HEK293 (cell line): ENCODE measurements around the gene RSPH10B.
"Not testable (repeated sequence)": the region's sequence is repeated elsewhere in the genome, so short reads cannot be mapped to it uniquely, and the experiment has no call there.

Experiments used
- CTCF ChIA-PET: fragments of 350-600 bp; formaldehyde crosslinking; extraction: SDS; loops from one replicate; lab custom pipeline; 2021; ENCODE audit warnings: antibody characterized with exemption; lab: Yijun Ruan, JAX
- POLR2A ChIA-PET: fragments of 300-600 bp; formaldehyde crosslinking; extraction: SDS; loops from one replicate; lab custom pipeline; 2020; ENCODE audit warnings: antibody characterized with exemption, inconsistent platforms; lab: Yijun Ruan, JAX
- H3K27ac ChIP-seq: fragments of 200-500 bp; sonication (Bioruptor generic); 2 replicates; pipeline ENCODE4 v1.5.1; 2014; ENCODE audit warnings: low read depth, low read length, control low read depth, inconsistent platforms; ENCODE audit errors: extremely low read depth
- H3K36me3 ChIP-seq, 2 experiments: fragments of 200-500 bp in 1 of 2; sonication (Bioruptor generic) in 1 of 2; 1 replicate in 1 of 2; 2 replicates in 1 of 2; pipeline ENCODE4 v1.5.1; 2014 to 2017; ENCODE audit warnings: inconsistent platforms in 2 of 2, low read length in 2 of 2; ENCODE audit not compliant: control insufficient read depth in 2 of 2, insufficient read depth in 1 of 2
- H3K4me1 ChIP-seq: fragments of 200-500 bp; sonication (Bioruptor generic); 2 replicates; pipeline ENCODE4 v1.5.1; 2014; ENCODE audit warnings: mild to moderate bottlenecking, low read length, inconsistent platforms; ENCODE audit not compliant: control insufficient read depth, insufficient read depth
- H3K4me3 ChIP-seq: 2 replicates; pipeline ENCODE4 v1.5.1; 2011; ENCODE audit warnings: low read depth, mild to moderate bottlenecking, control low read depth, low read length, moderate library complexity
- H3K9me3 ChIP-seq: fragments of 200-500 bp; sonication (Bioruptor generic); 2 replicates; pipeline ENCODE4 v1.5.1; 2014; ENCODE audit warnings: low read depth, low read length, inconsistent platforms; ENCODE audit not compliant: control insufficient read depth, insufficient read depth
- GLI2 ChIP-seq: fragments of 450-650 bp; formaldehyde crosslinking; IDR thresholded peaks from 2 replicates; pipeline ENCODE4; 2017; ENCODE audit warnings: missing biosample characterization, missing genetic modification characterization, low read depth, borderline replicate concordance
- IKZF3 ChIP-seq: fragments of 450-650 bp; IDR thresholded peaks from 2 replicates; pipeline ENCODE4 v1.5.0; 2018; ENCODE audit warnings: missing biosample characterization, mild to moderate bottlenecking, missing genetic modification characterization, moderate library complexity
- MYNN ChIP-seq: fragments of 450-650 bp; formaldehyde crosslinking; IDR thresholded peaks from 2 replicates; pipeline ENCODE4 v1.5.1; 2016; ENCODE audit warnings: missing biosample characterization, missing genetic modification characterization, borderline replicate concordance
- RBAK ChIP-seq: fragments of 450-650 bp; formaldehyde crosslinking; IDR thresholded peaks from 2 replicates; pipeline ENCODE4 v1.5.1; 2016; ENCODE audit warnings: missing biosample characterization, missing genetic modification characterization
- ZNF121 ChIP-seq: fragments of 450-650 bp; formaldehyde crosslinking; IDR thresholded peaks from 2 replicates; pipeline ENCODE4 v1.5.1; 2016; ENCODE audit warnings: missing biosample characterization, missing genetic modification characterization
- ZNF132 ChIP-seq: fragments of 450-650 bp; formaldehyde crosslinking; IDR thresholded peaks from 2 replicates; pipeline ENCODE4 v1.5.1; 2017; ENCODE audit warnings: missing biosample characterization, missing genetic modification characterization, borderline replicate concordance
- ZNF174 ChIP-seq: fragments of 450-650 bp; formaldehyde crosslinking; IDR thresholded peaks from 2 replicates; pipeline ENCODE4 v1.5.0; 2017; ENCODE audit warnings: missing biosample characterization, mild to moderate bottlenecking, missing genetic modification characterization
- ZNF239 ChIP-seq: fragments of 450-650 bp; formaldehyde crosslinking; IDR thresholded peaks from 2 replicates; pipeline ENCODE4 v1.5.1; 2016; ENCODE audit warnings: missing biosample characterization, missing genetic modification characterization
- ZNF362 ChIP-seq: fragments of 450-650 bp; formaldehyde crosslinking; IDR thresholded peaks from 2 replicates; pipeline ENCODE4 v1.5.1; 2016; ENCODE audit warnings: missing biosample characterization, missing genetic modification characterization
- ZNF791 ChIP-seq: fragments of 450-650 bp; formaldehyde crosslinking; IDR thresholded peaks from 2 replicates; pipeline ENCODE4 v1.5.1; 2016; ENCODE audit warnings: missing biosample characterization, missing genetic modification characterization
- ZSCAN16 ChIP-seq: fragments of 450-650 bp; formaldehyde crosslinking; IDR thresholded peaks from 2 replicates; pipeline ENCODE4 v1.5.1; 2016; ENCODE audit warnings: missing biosample characterization, missing genetic modification characterization
- TF ChIP-seq, protein P1 (sequence below): fragments of 450-650 bp; formaldehyde crosslinking; IDR thresholded peaks from 2 replicates; pipeline ENCODE4 v1.5.1; 2016; ENCODE audit warnings: missing biosample characterization, missing genetic modification characterization
- TF ChIP-seq, protein P2 (sequence below): fragments of 450-650 bp; formaldehyde crosslinking; IDR thresholded peaks from 2 replicates; pipeline ENCODE4 v1.5.1; 2016; ENCODE audit warnings: missing biosample characterization, missing genetic modification characterization

RSPH10B gene

DNA sequence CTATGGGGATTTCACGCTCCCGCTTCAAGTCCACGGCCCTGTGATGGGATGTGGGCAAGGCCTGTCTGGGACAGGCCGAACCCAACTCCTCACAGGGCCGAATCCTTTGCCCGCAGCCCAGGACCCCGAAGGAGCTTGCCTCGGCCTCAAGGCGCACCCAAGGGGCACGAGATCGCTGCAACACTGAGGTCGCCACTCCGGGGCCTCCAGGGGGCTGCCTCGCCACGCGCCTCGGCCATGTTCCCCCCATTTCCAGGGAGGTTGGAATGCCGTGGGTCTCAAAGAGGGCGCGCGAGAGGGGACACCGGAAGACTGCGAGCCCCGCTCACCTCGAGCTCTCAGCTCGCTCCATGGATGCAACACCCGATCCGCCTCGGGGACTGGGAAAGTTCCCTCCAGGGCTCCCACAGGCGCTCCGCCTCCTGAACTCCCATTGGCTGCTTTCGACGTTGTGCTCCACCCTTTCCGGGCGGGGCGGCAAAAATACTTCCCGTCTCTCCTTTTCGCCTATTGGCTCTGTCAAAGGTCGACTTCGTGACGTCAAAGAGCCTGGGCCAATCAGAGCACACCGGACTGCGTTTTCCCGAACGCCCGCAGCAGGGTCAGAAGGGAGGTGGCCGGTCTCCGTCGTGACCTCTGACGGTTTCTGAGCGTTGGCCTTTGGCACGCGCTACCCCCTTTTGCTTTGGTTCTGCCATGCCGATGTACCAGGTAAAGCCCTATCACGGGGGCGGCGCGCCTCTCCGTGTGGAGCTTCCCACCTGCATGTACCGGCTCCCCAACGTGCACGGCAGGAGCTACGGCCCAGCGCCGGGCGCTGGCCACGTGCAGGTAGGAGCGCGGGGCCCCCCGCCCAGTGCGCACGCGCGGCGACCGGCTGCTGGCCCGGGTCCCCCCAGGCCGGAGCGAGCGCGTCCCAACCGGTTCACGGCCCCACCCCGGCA lies 38.5 kb upstream of the RSPH10B start, which contains the start of the genes AIMP2 and PMS2 (continued):
- TF ChIP-seq, protein P1, sequence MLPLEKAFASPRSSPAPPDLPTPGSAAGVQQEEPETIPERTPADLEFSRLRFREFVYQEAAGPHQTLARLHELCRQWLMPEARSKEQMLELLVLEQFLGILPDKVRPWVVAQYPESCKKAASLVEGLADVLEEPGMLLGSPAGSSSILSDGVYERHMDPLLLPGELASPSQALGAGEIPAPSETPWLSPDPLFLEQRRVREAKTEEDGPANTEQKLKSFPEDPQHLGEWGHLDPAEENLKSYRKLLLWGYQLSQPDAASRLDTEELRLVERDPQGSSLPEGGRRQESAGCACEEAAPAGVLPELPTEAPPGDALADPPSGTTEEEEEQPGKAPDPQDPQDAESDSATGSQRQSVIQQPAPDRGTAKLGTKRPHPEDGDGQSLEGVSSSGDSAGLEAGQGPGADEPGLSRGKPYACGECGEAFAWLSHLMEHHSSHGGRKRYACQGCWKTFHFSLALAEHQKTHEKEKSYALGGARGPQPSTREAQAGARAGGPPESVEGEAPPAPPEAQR (tag by site-specific recombination): no peak

GRCh38 chr7:6007835-6008590 lies 37.5 kb upstream of the RSPH10B start:
- peak overlapping the region; percentile 69 for H3K4me3 ChIP-seq
- POLR2A ChIA-PET: interaction anchor here (0.7 to 2.3 kb wide), 6 partner anchors 10 to 98 kb away, joined by 4 to 10 read pairs (median 6); no protein-coding TSS in a partner anchor
- not testable (repeated sequence) for H3K27ac ChIP-seq, H3K9me3 ChIP-seq, H3K4me1 ChIP-seq
- H3K36me3 ChIP-seq: peaks cover 21 to 26% of the 10 kb centered on the region in 2 experiments; a peak in 2 of 3 replicates
- CTCF ChIA-PET: interaction anchor here (0.7 to 2.0 kb wide), 3 partner anchors 11 to 99 kb away, joined by 3 to 13 read pairs (median 10); no protein-coding TSS in a partner anchor
- 0 out of 2 replicates have a peak, but pooled peaks have one; percentile 33 for TF ChIP-seq ZNF362 (tag by site-specific recombination)
- TF ChIP-seq ZNF121 (tag by site-specific recombination): 0 out of 2 replicates have a peak, but pooled peaks have one; percentile 46

GRCh38 chr7:6007386-6007785 lies 36.9 kb upstream of the RSPH10B start:
- no peak overlapping the region for H3K4me3 ChIP-seq
- CTCF ChIA-PET: interaction anchor here (1.2 to 2.0 kb wide), 2 partner anchors 10 to 99 kb away, joined by 3 to 10 read pairs; no protein-coding TSS in a partner anchor
- no peak for TF ChIP-seq MYNN
- TF ChIP-seq IKZF3 (tag by site-specific recombination): no peak
- no peak for TF ChIP-seq ZNF174 (tag by site-specific recombination)
- no peak for TF ChIP-seq ZSCAN16 (tag by site-specific recombination)
- TF ChIP-seq ZNF791: no peak
- no peak for TF ChIP-seq RBAK (tag by site-specific recombination)
- TF ChIP-seq GLI2 (tag by site-specific recombination): no peak
- TF ChIP-seq, protein P2, sequence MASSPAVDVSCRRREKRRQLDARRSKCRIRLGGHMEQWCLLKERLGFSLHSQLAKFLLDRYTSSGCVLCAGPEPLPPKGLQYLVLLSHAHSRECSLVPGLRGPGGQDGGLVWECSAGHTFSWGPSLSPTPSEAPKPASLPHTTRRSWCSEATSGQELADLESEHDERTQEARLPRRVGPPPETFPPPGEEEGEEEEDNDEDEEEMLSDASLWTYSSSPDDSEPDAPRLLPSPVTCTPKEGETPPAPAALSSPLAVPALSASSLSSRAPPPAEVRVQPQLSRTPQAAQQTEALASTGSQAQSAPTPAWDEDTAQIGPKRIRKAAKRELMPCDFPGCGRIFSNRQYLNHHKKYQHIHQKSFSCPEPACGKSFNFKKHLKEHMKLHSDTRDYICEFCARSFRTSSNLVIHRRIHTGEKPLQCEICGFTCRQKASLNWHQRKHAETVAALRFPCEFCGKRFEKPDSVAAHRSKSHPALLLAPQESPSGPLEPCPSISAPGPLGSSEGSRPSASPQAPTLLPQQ (tag by site-specific recombination): no peak
- no peak for TF ChIP-seq ZNF239 (tag by site-specific recombination)
- no peak for TF ChIP-seq ZNF132 (tag by site-specific recombination)
- TF ChIP-seq, all 188 proteins: peak for 0
- Histone ChIP-seq H3K27ac (no peak overlapping the region), H3K9me3 (no peaks in the 10 kb centered on the region), H3K36me3 (peaks cover 24% of the 10 kb centered on the region in 2 experiments; a peak in 2 of 3 replicates), H3K4me1 (no peaks in the 10 kb centered on the region; the same call in 1 of the 2 replicates)
- POLR2A ChIA-PET: interaction anchor here (0.6 kb wide), 1 partner anchor 12 kb away, joined by 3 read pairs; no protein-coding TSS in a partner anchor
